Measurements from ENCODE around the gene EFCAB6. TPM values are rescaled to one million over a fixed set of nuclear protein-coding genes. Genes with fewer than 3 reads are reported as not detected.

The EFCAB6 gene
- total RNA-seq, 4 donors from 2014 or later, result 0.35 to 4.4 (median 0.94) TPM; not detected in 1

DNA sequence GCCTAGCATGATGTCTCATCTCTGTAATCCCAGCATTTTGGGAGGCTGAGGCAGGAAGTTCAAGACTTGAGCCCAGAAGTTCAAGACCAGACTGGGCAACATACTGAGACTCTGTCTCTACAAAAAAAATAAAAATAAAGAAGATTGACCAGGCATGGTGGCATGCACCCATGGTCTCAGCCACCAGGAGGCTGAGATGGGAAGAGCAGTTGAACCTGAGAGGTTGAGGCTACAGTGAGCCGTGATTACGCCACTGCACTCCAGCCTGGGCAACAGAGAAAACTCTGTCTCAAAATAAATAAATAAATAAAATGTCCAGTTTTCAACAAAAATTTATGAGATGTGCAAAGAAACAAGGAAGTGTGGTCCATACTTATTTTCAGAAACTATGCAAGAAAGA, 28.3 kb downstream of the EFCAB6 start:
- no peak overlapping the region for H3K27ac ChIP-seq
- H3K36me3 ChIP-seq, result no peaks in the 10 kb centered on the region
- H3K27me3 ChIP-seq, result no peaks in the 10 kb centered on the region
- no peak for DNase-seq
- TF ChIP-seq, protein P1, sequence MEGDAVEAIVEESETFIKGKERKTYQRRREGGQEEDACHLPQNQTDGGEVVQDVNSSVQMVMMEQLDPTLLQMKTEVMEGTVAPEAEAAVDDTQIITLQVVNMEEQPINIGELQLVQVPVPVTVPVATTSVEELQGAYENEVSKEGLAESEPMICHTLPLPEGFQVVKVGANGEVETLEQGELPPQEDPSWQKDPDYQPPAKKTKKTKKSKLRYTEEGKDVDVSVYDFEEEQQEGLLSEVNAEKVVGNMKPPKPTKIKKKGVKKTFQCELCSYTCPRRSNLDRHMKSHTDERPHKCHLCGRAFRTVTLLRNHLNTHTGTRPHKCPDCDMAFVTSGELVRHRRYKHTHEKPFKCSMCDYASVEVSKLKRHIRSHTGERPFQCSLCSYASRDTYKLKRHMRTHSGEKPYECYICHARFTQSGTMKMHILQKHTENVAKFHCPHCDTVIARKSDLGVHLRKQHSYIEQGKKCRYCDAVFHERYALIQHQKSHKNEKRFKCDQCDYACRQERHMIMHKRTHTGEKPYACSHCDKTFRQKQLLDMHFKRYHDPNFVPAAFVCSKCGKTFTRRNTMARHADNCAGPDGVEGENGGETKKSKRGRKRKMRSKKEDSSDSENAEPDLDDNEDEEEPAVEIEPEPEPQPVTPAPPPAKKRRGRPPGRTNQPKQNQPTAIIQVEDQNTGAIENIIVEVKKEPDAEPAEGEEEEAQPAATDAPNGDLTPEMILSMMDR (IDR thresholded peaks at IDR 0.05), result no peak
- TF ChIP-seq POLR2A (IDR thresholded peaks at IDR 0.05), result no peak
- H3K4me1 ChIP-seq, result no peaks in the 10 kb centered on the region
- H3K4me3 ChIP-seq, result no peak overlapping the region
- H3K9me3 ChIP-seq, result no peaks in the 10 kb centered on the region

DNA sequence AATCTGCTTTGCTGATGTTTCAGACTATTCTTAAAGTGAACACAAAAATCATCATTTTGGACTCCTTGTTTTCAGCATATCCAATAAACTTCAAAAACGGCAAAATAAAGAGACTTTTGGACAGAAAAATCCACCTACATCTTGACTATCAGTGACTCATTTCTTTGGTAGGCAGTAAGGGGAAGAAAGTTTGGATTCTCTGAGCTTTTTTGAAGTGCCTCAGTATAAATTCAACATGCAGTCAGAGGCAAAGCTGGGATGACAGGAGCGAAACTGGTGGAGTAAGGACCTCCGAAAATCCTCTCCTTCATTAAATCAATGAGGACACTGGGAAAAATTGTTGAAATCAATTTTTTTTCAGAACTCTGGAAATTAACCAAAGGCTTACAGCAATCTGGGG, 29.7 kb downstream of the EFCAB6 start:
- no peaks in the 10 kb centered on the region for H3K9me3 ChIP-seq
- no peak for DNase-seq
- H3K27me3 ChIP-seq, result no peaks in the 10 kb centered on the region
- TF ChIP-seq POLR2A (IDR thresholded peaks at IDR 0.05), result no peak
- TF ChIP-seq, protein P1 (IDR thresholded peaks at IDR 0.05), result no peak
- H3K27ac ChIP-seq, result no peak overlapping the region
- H3K4me3 ChIP-seq, result no peak overlapping the region
- H3K4me1 ChIP-seq, result no peaks in the 10 kb centered on the region
- H3K36me3 ChIP-seq, result no peaks in the 10 kb centered on the region

DNA sequence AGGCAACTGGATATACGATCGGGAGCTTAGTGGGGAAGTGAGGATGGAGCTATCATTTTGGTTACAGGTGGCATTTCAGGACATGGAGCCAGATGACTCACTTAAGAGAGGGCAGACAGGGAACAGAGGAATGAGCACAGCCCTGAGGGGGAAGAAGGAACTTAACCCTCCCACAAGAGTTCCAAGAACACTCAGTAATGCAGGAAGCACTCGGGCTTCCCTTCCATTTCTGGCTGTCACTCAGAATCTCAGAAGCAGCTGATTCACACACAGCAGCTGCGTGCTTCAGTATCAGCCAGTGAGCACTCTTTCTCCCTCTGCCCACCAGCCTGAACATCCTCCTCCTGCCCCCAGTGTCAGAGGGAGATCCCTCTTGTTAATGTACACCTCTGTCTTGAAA, 34.8 kb downstream of the EFCAB6 start:
- no peaks in the 10 kb centered on the region for H3K9me3 ChIP-seq
- TF ChIP-seq, protein P1 (IDR thresholded peaks at IDR 0.05), result no peak
- TF ChIP-seq POLR2A (IDR thresholded peaks at IDR 0.05), result no peak
- H3K4me3 ChIP-seq, result no peak overlapping the region
- no peak overlapping the region for H3K27ac ChIP-seq
- H3K36me3 ChIP-seq, result no peaks in the 10 kb centered on the region
- H3K27me3 ChIP-seq, result no peaks in the 10 kb centered on the region
- H3K4me1 ChIP-seq, result no peaks in the 10 kb centered on the region
- no peak for DNase-seq

DNA sequence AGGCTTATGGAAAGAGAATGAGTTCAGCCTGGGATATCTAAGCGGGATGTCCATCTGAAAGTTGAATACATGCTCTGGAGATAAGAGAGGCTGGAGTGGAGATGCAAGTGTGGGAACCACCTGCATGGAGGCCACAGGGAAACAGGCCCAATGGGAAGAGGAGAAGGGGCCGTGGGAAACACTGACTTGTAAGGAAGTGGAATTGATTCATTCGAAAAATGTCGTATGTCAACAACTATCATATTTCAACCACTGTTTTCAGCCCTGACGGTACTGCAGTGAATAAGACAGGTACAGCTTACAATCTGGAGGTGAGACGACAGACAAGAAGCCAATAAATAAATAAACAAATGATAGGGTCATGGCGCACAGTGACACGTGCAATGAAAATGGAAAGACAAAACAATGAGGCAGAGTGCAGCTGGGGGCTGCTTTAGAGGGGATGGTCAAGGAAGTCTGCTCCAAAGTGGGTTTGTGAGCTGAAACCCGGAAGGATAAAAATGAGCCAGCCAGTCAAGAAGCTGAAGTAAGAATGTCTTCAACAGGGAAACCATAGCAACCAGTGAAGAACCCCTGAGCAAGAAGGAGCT, 35.9 kb downstream of the EFCAB6 start:
- Histone ChIP-seq H3K9me3 (no peaks in the 10 kb centered on the region), H3K4me3 (no peak overlapping the region), H3K4me1 (no peaks in the 10 kb centered on the region), H3K27ac (no peak overlapping the region), H3K27me3 (no peaks in the 10 kb centered on the region), H3K36me3 (no peaks in the 10 kb centered on the region)
- no peak for DNase-seq
- TF ChIP-seq POLR2A (IDR thresholded peaks at IDR 0.05), result no peak
- TF ChIP-seq, protein P1 (IDR thresholded peaks at IDR 0.05), result no peak

DNA sequence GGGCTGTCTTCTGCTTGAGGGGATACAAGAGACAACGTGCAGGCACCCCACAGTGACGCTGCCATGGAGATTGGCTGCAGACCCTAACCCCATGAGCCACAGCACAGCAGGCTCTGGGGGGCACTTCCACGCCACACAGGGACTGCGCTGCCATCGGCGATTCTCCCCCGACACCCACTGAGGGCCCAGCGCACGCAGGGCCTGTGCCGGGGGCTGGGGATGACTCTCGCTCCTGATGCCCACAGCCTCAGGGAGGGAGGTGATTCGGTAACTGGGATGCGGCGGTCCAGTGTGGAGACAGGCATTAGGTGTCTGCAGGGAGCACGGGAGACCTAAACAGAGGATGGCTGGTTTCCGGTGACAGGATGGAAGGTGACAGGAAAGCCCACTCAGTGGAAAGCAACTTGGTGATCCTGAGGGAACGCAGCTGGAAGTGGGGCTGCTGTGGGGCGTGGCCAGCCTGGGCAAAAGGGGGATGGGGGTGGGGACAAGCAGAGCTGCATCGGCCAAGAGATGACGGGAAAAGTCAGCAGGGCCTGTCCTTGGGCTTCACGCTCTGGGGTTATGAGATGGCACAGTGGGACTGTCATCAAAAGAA, 37.7 kb downstream of the EFCAB6 start:
- Histone ChIP-seq H3K27ac (no peak overlapping the region), H3K27me3 (no peaks in the 10 kb centered on the region), H3K4me3 (no peak overlapping the region), H3K9me3 (no peaks in the 10 kb centered on the region), H3K36me3 (no peaks in the 10 kb centered on the region), H3K4me1 (no peaks in the 10 kb centered on the region)
- no peak for DNase-seq
- TF ChIP-seq, protein P1 (IDR thresholded peaks at IDR 0.05), result no peak
- TF ChIP-seq POLR2A (IDR thresholded peaks at IDR 0.05), result no peak

All from Peyer's patch (tissue), 4 donors.